ENCODE results near the gene DDX10. TPM values are rescaled to one million over a fixed set of nuclear protein-coding genes. Genes with fewer than 3 reads are reported as not detected.

Gene DDX10
- polyA plus RNA-seq, 1 of the 3 experiments (the other 2 are of a cell fraction) = 35.8 TPM

GRCh38 chr11:108643974-108644373 lies 20.9 kb upstream of the DDX10 start:
- POLR2A ChIA-PET = no interaction called here
- CTCF ChIA-PET = no interaction called here
- Histone ChIP-seq H3K27ac (ENCODE audit: low read depth in 2 of 2, low read length in 1 of 2) (no peak overlapping the region), H3K4me2 (no peak overlapping the region), H3K4me3 (ENCODE audit: low read depth in 2 of 2, low read length in 1 of 2) (no peak overlapping the region), H3K9me3 (no peaks in the 10 kb centered on the region), H3K9me2 (no peaks in the 10 kb centered on the region), H3F3A (replicated peaks; ENCODE audit: insufficient read depth) (no peaks in the 10 kb centered on the region), H3K4me1 (ENCODE audit: control insufficient read depth in 1 of 2, insufficient read depth in 2 of 2, low read depth in 1 of 2, low read length in 1 of 2) (no peaks in the 10 kb centered on the region), H3K79me2 (ENCODE audit: insufficient read depth) (no peaks in the 10 kb centered on the region), H3K27me3 (ENCODE audit: insufficient read depth) (no peaks in the 10 kb centered on the region), H3K9ac (no peak overlapping the region), H2AFZ (ENCODE audit: low read depth) (no peak overlapping the region), H4K20me1 (ENCODE audit: insufficient read depth) (no peaks in the 10 kb centered on the region), H3K36me3 (replicated peaks in 1 of 2; ENCODE audit: control insufficient read depth in 1 of 2, insufficient read depth in 2 of 2, low read length in 1 of 2) (no peaks in the 10 kb centered on the region)
- 6% methylated on average over 1 of the region's 1 CpG for WGBS (ENCODE audit: low lambda C conversion rate)
- TF ChIP-seq RCOR1 (IDR thresholded peaks at IDR 0.05; ENCODE audit: low read length) (no peak), CHD2 (IDR thresholded peaks at IDR 0.05; ENCODE audit: low read length, partially characterized antibody) (no peak), TEAD4 (IDR thresholded peaks at IDR 0.05; ENCODE audit: borderline replicate concordance, insufficient read depth) (no peak), RAD21 (IDR thresholded peaks at IDR 0.05; ENCODE audit: low read length) (no peak), MEF2A (IDR thresholded peaks at IDR 0.05; ENCODE audit: borderline replicate concordance, low read depth) (no peak), MXI1 (IDR thresholded peaks at IDR 0.05; ENCODE audit: low read depth, low read length) (no peak), PBX3 (IDR thresholded peaks at IDR 0.05) (no peak), JUND (IDR thresholded peaks at IDR 0.05) (no peak)
- DNase-seq = no peak

- Histone ChIP-seq H3K27ac (ENCODE audit: low read depth in 2 of 2, low read length in 1 of 2) (no peak overlapping the region), H3K9me3 (no peaks in the 10 kb centered on the region), H3K36me3 (replicated peaks in 1 of 2; ENCODE audit: control insufficient read depth in 1 of 2, insufficient read depth in 2 of 2, low read length in 1 of 2) (no peaks in the 10 kb centered on the region), H3F3A (replicated peaks; ENCODE audit: insufficient read depth) (no peaks in the 10 kb centered on the region), H3K4me3 (ENCODE audit: low read depth in 2 of 2, low read length in 1 of 2) (no peak overlapping the region), H3K79me2 (ENCODE audit: insufficient read depth) (no peaks in the 10 kb centered on the region), H3K27me3 (ENCODE audit: insufficient read depth) (no peaks in the 10 kb centered on the region), H2AFZ (ENCODE audit: low read depth) (no peak overlapping the region), H3K4me2 (no peak overlapping the region), H3K9ac (no peak overlapping the region), H3K9me2 (no peaks in the 10 kb centered on the region), H4K20me1 (ENCODE audit: insufficient read depth) (no peaks in the 10 kb centered on the region), H3K4me1 (ENCODE audit: control insufficient read depth in 1 of 2, insufficient read depth in 2 of 2, low read depth in 1 of 2, low read length in 1 of 2) (no peaks in the 10 kb centered on the region)
- DNase-seq = no peak
- CTCF ChIA-PET = interaction anchor here (0.9 to 3.8 kb wide), 2 partner anchors 528 to 1097 kb away, joined by 3 to 30 read pairs; no protein-coding TSS in a partner anchor
- WGBS (ENCODE audit: low lambda C conversion rate) = 47% methylated on average over 2 of the region's 2 CpGs
- POLR2A ChIA-PET = no interaction called here
- no peak for TF ChIP-seq USF2 (IDR thresholded peaks at IDR 0.05; ENCODE audit: borderline replicate concordance, low read depth, low read length)
- TF ChIP-seq TCF12 (IDR thresholded peaks at IDR 0.05) = no peak
- no peak for TF ChIP-seq RXRA (IDR thresholded peaks at IDR 0.05; ENCODE audit: borderline replicate concordance, low read depth)
- TF ChIP-seq ELF1 (IDR thresholded peaks at IDR 0.05) = no peak
- TF ChIP-seq, protein P1, sequence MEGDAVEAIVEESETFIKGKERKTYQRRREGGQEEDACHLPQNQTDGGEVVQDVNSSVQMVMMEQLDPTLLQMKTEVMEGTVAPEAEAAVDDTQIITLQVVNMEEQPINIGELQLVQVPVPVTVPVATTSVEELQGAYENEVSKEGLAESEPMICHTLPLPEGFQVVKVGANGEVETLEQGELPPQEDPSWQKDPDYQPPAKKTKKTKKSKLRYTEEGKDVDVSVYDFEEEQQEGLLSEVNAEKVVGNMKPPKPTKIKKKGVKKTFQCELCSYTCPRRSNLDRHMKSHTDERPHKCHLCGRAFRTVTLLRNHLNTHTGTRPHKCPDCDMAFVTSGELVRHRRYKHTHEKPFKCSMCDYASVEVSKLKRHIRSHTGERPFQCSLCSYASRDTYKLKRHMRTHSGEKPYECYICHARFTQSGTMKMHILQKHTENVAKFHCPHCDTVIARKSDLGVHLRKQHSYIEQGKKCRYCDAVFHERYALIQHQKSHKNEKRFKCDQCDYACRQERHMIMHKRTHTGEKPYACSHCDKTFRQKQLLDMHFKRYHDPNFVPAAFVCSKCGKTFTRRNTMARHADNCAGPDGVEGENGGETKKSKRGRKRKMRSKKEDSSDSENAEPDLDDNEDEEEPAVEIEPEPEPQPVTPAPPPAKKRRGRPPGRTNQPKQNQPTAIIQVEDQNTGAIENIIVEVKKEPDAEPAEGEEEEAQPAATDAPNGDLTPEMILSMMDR (IDR thresholded peaks at IDR 0.05) = no peak
- no peak for TF ChIP-seq NRF1 (IDR thresholded peaks at IDR 0.05; ENCODE audit: low read depth, low read length)
- no peak for TF ChIP-seq SMC3 (IDR thresholded peaks at IDR 0.05; ENCODE audit: low read depth, low read length)
- TF ChIP-seq, protein P2, sequence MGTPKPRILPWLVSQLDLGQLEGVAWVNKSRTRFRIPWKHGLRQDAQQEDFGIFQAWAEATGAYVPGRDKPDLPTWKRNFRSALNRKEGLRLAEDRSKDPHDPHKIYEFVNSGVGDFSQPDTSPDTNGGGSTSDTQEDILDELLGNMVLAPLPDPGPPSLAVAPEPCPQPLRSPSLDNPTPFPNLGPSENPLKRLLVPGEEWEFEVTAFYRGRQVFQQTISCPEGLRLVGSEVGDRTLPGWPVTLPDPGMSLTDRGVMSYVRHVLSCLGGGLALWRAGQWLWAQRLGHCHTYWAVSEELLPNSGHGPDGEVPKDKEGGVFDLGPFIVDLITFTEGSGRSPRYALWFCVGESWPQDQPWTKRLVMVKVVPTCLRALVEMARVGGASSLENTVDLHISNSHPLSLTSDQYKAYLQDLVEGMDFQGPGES (IDR thresholded peaks at IDR 0.05; ENCODE audit: low read depth, low read length) = no peak
- TF ChIP-seq, protein P3, sequence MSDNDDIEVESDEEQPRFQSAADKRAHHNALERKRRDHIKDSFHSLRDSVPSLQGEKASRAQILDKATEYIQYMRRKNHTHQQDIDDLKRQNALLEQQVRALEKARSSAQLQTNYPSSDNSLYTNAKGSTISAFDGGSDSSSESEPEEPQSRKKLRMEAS (IDR thresholded peaks at IDR 0.05; ENCODE audit: low read depth) = no peak
- no peak for TF ChIP-seq FOXM1 (IDR thresholded peaks at IDR 0.05; ENCODE audit: low read depth)
- TF ChIP-seq NFIC (IDR thresholded peaks at IDR 0.05; ENCODE audit: borderline replicate concordance) = no peak
- TF ChIP-seq GATA2 (CRISPR knock-in tag; IDR thresholded peaks at IDR 0.05) = no peak
- TF ChIP-seq, protein P4, sequence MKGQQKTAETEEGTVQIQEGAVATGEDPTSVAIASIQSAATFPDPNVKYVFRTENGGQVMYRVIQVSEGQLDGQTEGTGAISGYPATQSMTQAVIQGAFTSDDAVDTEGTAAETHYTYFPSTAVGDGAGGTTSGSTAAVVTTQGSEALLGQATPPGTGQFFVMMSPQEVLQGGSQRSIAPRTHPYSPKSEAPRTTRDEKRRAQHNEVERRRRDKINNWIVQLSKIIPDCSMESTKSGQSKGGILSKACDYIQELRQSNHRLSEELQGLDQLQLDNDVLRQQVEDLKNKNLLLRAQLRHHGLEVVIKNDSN (IDR thresholded peaks at IDR 0.05; ENCODE audit: borderline replicate concordance, low read depth) = no peak
These were observed 18.9 kb upstream of the DDX10 start for GRCh38 chr11:108645970-108646369.

Measured in SK-N-SH (cell line).